Measurements from ENCODE around the gene SAXO2. TPM values are rescaled to one million over a fixed set of nuclear protein-coding genes. Genes with fewer than 3 reads are reported as not detected.
"Not testable (repeated sequence)": the region's sequence is repeated elsewhere in the genome, so short reads cannot be mapped to it uniquely, and the experiment has no call there.

The SAXO2 gene
- total RNA-seq, 1 donor from 2014 or later, result 2.0 TPM

DNA sequence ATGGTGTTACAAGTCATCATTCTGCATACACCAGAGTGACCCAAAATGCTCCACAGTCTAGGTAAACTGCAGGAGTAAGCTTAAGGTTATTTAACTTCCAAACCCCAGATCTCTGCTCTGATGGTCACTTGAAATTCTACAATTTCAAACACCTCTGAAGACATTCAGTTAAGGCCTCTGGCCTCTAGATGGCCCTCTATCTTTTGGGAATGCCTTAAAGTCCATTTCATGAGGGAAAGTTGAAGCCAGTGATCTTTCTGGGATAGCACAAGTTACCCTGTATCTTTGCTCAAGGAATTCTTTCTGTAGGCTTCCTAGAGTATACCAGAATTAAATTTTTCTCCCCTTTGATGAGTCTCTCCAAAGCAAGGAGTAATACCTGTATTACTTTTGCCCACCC lies 18.7 kb downstream of the SAXO2 start:
- not testable (repeated sequence) for ATAC-seq

DNA sequence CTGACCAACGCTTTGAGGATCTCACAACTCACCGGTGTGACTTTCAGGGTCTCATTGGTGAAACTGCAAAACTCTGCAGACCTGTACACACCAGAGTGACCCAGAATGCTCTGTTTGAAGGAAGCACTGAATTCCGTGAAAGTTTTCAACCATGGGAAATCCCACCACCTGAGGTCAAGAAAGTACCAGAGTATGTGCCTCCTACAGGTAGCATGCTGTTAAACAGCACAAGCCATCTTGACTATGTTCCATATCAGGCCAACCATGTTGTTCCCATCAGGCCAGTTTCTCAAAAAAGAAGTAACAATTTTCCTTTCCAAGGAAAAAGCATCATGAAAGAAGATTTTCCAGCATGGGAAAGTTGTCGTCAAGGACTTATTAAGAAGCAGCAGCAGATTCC lies 19.8 kb downstream of the SAXO2 start:
- ATAC-seq; DNase-seq (ENCODE audit: low spot score); intact Hi-C loops (cut with DNase I): not testable (repeated sequence)

More for the DNA sequence above, 18.7 kb downstream of the SAXO2 start:
- DNase-seq (ENCODE audit: low spot score); intact Hi-C loops (cut with DNase I): not testable (repeated sequence)

DNA sequence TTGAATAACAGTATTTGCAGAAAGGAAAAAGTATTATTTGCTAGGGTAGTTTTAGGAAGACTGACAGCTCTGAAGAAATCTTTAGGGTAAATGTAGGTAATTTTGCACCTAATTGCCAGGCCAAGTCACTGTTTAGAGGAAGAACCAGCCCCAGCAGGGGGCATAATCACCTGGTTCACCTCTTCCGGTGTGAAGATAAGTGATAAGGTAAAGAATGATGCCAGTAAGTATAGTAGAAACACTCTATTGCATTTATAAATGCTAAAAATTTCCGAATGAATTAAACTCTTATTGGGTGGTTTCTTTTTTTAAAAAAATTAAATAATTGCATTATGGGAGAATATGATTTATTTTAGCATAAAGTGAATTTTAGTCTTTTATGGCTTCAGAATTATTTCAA lies 21.8 kb downstream of the SAXO2 start:
- intact Hi-C loops (cut with DNase I); ATAC-seq; DNase-seq (ENCODE audit: low spot score): not testable (repeated sequence)

DNA sequence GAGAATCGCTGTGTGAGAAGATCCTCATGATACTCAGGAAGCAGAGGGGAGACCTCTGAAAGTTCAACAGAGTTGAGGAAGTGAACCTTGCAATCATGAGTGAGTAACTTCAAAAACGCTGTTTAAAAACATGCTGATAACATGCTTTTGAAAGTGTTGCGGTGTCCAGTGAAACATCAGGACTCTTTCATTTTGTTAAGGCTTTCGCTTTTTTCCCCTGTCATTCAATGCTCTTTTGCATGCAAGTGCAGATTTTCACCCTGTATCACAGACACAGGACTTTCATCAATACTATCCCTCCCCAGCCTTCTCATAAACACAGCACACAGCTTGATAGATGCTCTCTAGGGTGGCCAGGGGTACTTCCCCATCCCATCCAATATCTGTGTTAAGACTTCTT lies 23.9 kb downstream of the SAXO2 start:
- ATAC-seq; intact Hi-C loops (cut with DNase I); DNase-seq (ENCODE audit: low spot score): not testable (repeated sequence)

DNA sequence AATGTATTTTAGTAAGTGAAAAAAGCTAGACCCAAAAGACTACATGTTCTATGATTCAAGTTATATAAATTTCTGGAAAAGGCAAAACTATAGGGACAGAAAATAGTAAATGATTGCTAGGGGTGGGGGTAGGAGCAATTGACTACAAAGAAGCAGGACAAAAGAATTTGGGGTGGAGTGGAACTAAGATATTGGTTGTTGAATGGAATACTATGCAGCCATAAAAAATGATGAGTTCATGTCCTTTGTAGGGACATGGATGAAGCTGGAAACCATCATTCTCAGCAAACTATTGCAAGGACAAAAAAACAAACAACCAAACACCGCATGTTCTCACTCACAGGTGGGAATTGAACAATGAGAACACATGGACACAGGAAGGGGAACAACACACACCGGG lies 25.6 kb downstream of the SAXO2 start:
- intact Hi-C loops (cut with DNase I); DNase-seq (ENCODE audit: low spot score); ATAC-seq: not testable (repeated sequence)

DNA sequence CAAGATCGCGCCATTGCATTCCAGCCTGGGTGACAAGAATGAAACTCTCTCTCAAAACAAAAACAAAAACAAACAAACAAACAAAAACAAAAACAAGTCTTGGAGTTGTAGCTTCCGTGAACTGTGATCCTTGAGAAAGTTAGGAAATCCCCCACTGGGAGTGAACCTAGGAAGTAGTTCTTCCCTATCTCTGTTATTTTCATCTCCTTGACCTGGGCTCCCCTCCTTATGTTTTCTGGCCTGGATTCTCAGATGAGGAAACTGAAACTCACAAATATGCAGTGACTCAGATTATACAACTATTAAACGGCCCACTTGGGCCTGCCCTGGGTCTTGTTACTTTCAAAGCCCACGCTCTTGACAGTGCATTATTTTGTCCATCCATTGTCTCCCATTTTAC lies 29.7 kb downstream of the SAXO2 start:
- ATAC-seq, result no peak
- intact Hi-C loops (cut with DNase I), result no loop called here
- no peak for DNase-seq (ENCODE audit: low spot score)

DNA sequence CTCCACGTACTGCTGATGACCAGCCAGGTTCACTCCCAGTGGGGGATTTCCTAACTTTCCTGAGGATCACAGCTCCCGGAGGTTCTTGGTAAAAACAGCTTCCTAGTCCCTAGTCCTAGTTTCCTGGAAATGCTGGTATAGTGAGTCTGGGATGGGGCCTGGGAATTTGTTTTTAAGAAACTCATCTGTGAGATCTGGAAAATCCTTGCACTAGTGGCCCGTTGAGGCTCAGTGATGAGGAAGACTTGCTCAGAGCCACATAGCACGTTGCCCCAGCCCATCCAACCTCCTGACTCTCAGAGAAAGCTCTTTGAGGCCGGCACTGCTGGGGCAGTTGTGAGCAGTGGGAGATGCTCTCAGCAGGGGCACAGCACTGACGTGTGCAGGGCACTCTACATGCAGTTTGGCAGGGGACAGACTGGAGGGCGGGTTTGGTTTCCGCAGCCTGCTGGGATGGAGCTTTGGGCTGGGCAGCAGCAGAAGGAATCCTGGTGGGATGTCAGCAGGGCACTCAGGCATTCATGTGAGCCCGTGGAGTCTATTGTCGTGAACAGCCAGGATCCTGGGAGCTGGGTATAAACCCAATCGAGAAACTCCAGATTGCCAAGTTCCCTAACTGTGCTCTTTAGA lies 31.6 kb downstream of the SAXO2 start:
- intact Hi-C loops (cut with DNase I), result no loop called here
- no peak for ATAC-seq
- no peak for DNase-seq (ENCODE audit: low spot score)

DNA sequence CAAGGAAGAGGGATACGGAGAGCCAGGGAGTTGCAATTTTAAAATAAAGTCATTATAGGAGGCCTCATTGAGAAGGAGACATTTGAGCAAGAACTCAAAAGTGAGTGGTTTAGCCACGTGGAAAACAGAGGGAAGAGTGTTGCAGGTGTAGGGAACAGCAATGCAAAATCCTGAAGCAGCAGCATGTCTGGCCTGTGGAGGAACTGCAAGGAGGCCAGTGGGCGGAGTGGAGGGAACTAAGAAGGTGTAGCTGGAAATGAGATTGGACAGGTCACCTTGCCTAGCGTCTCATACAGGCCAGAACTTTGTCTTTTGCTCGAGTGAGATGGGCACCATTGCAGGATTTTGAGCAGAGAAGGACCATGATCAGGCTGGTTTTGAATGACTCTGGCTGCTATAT lies 34.9 kb downstream of the SAXO2 start:
- intact Hi-C loops (cut with DNase I), result no loop called here
- ATAC-seq, result no peak
- DNase-seq (ENCODE audit: low spot score), result no peak

DNA sequence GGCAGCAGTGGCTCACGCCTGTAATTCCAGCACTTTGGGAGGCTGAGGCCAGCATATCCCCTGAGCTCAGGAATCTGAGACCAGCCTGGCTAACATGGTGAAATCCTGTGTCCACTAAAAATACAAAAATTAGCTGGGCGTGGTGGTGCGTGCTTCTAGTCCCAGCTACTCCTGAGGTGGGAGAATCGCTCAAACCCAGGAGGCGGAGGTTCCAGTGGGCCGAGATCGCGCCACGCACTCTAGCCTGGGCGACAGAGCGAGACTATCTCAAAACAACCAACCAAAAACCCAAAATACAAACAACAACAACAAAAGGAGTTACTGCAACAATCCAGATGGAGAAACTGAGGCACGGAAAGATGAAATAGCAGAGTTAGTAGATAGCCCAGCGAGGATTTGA lies 35.4 kb downstream of the SAXO2 start:
- DNase-seq (ENCODE audit: low spot score), result no peak
- intact Hi-C loops (cut with DNase I), result no loop called here
- no peak for ATAC-seq

DNA sequence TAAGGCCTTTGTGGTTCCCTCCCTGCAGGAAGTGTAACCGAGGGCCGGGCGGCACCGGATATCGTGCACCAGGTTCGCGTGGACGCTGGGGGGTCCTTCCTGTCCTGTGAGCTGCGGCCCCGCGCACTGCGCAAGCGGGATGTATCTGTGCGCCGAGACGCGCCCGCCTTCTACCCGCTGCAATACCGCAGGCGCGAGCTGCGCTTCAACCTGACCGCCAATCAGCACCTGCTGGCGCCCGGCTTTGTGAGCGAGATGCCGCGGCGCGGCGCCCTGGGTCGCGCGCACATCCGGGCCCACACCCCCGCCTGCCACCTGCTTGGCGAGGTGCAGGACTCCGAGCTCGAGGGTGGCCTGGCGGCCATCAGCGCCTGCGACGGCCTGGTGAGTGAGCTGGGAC lies 35.9 kb downstream of the SAXO2 start:
- DNase-seq (ENCODE audit: low spot score), result no peak
- intact Hi-C loops (cut with DNase I), result no loop called here
- no peak for ATAC-seq

DNA sequence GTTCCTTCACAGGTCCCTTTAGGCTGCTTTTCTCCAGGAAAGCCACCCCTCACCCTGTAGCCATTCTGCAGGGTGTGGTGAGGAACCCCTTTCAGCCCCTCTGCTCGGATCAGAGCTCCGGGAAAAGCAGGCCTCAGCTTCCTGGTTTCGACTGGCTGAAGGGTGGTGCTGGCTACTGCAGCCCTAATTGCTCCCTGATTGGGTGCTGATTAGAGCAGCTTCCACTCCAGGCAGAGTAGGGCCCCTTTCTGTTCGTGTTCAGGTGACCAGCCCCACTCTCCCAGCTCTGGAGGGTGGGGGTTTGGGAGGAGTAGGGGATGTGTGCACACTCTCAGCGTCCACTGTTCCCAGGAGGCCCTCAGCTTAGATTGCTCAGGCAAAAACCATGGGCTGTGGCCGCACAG lies 36.9 kb downstream of the SAXO2 start:
- intact Hi-C loops (cut with DNase I); DNase-seq (ENCODE audit: low spot score); ATAC-seq: not testable (repeated sequence)

DNA sequence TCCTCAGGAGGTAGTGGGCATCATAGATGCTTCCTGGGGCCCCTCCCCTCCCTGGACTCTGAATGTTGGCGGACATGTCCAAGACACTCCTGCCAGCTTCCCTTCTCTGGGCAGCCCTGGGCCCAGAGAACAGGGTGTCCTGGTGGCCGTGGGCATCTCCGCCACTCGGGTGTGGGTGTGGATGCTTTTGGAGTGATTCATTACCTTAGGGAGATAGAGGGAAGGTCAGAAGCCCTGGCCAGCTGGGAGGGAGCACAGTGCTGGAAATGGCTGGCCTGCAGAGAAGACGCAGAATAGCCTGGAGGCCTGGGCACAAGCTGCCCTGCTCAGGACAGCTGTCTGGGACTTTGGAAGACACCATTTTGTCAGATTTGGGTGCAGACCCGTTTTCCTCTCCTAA lies 37.7 kb downstream of the SAXO2 start:
- ATAC-seq; intact Hi-C loops (cut with DNase I); DNase-seq (ENCODE audit: low spot score): not testable (repeated sequence)

DNA sequence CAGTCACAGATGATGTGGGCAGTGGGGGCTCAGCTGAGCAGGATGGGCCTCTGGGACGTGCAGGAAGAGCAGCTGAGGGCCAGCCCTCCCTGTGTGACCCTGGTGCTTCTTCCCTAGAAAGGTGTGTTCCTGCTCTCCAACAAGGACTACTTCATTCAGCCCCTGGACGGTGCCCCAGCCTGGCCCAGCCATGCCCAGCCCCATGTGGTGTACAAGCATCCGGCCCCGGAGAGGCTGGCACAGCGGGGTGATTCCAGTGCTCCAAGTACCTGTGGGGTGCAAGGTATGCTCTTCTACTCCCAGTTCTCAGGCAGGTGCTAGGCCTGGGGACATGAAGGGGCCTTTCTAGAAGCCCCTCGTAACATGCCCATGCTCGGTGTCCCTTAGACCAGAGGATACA lies 38.3 kb downstream of the SAXO2 start:
- no peak for DNase-seq (ENCODE audit: low spot score)
- intact Hi-C loops (cut with DNase I), result no loop called here
- no peak for ATAC-seq

DNA sequence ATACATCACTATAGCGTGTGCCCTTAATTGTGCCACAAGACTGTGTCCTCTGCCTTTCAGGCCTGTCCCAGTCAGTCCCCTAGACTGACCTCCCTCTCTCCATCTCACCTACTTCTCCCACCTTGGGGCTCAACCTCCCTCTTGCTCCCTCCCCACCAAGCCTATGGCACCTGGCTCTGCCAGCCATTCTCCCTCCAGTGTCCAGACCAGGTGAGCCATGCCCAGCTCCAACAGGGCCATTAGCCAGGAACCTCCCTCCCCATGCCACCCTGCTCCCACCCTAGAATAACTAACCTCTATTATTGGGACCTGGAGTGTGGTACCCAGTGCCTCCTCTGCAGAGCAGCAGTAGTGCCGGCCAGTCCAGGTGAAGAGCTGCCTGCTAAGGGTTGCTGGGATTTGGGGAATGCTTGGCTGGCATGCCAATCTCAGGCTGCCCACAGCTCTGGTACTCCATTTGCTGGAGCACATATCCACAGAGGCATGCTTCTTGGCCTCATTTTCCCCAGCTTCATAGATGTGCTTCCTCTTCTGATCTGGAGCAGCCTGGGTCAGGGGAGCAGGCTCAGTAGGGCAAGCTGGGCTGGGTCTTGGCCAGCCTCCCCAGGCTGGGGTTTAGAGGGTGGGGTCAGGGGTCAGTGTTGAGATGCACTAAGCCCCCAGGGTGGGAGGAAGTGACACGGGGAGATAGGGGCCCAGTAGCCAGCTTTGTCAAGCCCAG lies 38.8 kb downstream of the SAXO2 start:
- ATAC-seq, result no peak
- no peak for DNase-seq (ENCODE audit: low spot score)
- intact Hi-C loops (cut with DNase I), result no loop called here

DNA sequence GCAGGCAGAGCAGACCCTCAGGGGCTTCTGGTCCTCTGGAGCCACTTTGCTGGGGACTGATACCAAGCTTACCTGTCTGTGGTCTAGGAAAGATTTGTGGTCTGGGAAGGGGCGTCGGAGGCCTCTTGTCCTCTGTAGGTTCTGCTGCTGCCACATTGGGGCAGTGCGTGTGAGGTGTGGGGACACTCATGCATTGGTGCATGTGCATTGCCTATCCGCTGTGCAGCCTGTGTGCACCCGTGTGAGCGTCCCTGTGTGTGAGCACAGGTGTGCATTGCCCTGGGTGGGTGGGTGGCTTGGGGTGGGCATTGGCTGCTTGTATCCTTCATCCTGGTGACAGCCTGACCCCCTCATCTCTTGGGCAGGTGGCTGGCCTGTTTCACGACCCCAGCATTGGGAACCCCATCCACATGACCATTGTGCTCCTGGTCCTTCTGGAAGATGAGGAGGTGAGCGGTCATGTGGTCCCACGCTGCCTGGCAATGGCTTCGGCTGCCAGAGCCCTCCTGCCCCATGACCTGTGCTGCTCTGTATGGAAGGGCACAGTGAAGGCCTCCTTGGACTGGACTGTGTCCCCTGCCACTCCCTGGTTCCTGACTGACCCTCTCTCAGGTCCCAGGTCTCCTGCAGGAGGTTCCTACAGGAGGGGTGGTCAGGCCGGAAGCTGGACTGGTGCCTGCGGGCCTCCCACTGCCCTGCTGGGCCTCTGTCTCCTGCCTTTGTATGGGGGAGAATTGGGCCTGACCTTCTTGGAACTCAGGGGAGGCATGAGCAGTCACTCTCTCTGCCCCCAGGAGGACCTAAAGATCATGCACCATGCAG lies 41.5 kb downstream of the SAXO2 start:
- DNase-seq (ENCODE audit: low spot score), result peak; percentile 9
- intact Hi-C loops (cut with DNase I), result no loop called here
- no peak for ATAC-seq

DNA sequence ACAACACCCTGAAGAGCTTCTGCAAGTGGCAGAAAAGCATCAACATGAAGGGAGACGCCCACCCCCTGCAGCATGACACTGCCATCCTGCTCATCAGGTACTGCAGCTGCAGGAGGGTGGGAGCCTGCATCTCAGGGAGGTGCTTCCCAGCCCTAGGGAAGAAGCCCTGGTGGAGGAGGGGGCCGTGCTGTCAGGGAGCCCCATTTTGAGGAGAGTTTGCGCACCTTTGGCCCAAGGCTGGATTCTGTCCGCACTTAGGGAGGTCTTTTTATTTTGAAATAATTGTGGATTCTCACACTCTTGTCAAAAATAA lies 42.1 kb downstream of the SAXO2 start:
- intact Hi-C loops (cut with DNase I), result no loop called here
- DNase-seq (ENCODE audit: low spot score) (no peak), ATAC-seq (no peak)

DNA sequence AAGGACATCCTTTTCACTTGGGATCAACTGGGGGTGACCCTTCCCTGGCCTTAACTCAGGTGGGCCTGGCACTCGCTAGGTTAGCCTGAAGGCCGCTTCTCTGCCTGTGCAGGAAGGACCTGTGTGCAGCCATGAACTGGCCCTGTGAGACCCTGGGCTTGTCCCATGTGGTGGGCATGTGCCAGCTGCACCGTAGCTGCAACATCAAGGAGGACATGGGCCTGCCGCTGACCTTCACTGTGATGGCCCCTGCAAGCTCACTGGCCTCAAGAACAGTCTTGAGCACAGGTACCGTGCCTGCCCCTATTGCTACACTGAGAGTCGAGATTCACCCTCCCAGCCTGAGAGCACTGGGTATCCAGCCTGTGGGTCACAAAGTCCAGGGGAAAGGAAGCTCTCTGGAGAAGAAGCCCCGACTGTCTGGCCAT lies 43.0 kb downstream of the SAXO2 start:
- DNase-seq (ENCODE audit: low spot score) (no peak), ATAC-seq (no peak)
- intact Hi-C loops (cut with DNase I), result no loop called here

DNA sequence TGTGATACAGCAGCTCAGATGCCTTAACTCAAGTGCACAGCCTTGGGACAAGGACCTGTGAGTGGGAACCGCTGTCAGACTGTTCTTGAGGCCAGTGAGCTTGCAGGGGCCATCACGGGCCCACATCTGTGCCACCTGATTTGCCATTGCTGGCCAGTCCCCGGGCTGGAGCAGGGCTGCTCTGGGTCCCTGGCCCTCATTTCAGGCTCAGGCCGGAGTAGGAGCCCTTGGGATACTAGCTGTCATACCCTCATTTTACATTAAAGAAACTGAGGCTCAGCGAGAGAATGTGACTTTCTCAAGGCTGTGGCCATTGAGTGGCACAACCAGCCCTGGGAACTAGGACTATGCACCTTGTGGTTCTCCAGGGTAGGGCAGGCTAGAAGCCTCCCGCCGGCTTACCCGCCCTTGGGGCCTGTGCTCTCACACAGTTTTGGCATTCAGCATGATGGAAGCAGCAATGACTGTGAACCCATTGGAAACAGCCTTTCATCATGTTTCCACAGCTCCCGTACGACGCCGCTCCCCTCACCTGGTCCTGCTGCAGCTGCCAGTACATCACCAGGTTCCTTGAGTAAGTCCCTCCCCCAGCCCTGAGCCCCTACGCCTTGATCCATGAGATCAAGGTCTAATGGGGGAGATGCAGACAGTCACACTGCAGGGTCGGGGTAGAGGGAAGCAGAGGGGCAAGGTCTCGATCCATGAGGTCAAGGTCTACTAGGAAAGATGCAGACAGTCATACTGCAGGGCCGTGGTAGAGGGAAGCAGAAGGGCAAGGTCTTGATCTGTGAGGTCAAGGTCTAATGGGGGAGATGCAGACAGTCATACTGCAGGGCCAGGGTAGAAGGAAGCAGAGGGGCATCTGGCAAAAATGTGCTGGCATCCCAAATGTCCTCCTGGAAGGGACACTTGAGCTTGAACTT lies 44.4 kb downstream of the SAXO2 start:
- intact Hi-C loops (cut with DNase I), result no loop called here
- ATAC-seq (no peak), DNase-seq (ENCODE audit: low spot score) (no peak)

DNA sequence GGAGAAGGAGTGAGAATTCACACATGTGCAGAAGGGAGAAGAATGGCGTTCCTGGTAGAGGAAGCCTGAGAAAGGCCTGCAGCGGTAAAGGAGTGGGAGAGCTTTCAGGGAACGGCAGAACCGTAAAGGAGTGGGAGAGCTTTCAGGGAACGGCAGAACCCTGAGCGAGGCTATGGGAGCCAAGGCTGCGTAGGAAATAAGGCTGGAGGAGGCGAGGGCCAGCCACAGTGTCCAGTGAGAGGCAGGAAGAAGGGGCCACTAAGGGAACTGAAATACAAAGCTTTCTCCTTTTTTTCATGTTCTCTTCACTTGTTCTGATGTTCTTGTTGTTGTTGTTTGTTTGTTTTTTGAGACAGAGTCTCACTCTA lies 45.1 kb downstream of the SAXO2 start:
- intact Hi-C loops (cut with DNase I), result no loop called here
- no peak for DNase-seq (ENCODE audit: low spot score)
- no peak for ATAC-seq

Data from sciatic nerve (tissue), 2 donors.